ENCODE data around the gene PPEF1.

Gene PPEF1

GRCh38 chrX:18674417-18674787 lies 33.0 kb upstream of the PPEF1 start:
- TF ChIP-seq CTCF (conservative IDR thresholded peaks at IDR 0.05; ENCODE audit: low read depth, low read length) = no peak
- no peak for DNase-seq (ENCODE audit: low read depth)
- H3K4me3 ChIP-seq (ENCODE audit: low read depth, low read length) = peak overlapping the region; percentile 57

DNA sequence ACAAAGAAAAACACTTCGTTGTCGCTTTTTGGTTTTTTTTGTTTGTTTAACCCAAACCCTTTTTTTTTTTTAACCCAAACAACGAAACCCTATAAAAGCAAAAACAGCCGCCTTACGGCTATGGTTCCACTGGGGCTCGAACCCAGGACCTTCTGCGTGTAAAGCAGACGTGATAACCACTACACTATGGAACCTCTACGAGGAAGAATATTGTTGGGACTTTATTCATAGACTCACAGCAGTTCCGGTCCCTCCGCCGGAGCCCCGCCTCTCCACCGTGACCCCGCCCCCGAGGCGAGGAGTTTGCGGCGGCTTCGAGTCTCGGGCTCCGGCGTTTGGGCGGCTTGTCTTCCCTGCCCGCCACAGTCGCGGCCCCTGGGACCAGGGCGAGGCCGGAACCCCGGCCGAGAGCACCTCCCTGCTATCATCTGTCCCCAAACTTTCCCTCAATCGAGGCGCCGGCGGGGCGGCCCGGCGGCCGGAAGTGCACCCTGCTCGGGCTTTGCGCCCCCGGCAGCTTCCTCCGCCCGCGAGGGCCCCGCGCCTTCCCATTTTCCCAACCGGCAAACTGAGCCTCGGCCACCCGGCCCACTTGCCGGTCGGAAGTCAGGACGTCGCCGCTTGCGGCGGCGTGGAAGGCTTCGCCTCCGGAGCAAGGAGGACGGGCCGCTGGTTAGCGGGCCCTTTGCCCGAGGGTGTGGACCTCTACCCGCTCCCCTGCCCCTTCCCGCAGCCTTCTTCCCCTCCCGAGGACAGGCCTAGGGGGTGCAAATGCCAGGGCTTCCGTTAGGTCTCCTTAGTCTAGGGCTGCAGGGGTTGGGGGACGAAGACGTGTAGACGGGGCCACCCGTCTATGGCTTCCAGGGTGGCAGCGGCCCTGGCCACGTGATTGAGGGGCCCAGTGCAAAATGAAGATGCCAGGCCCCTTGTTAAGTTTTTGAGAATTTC lies 32.4 kb upstream of the PPEF1 start:
- no peak for TF ChIP-seq CTCF (conservative IDR thresholded peaks at IDR 0.05; ENCODE audit: low read depth, low read length)
- H3K4me3 ChIP-seq (ENCODE audit: low read depth, low read length) = peak overlapping the region; percentile 67

GRCh38 chrX:18676050-18676449 lies 31.4 kb upstream of the PPEF1 start:
- no peak for DNase-seq (ENCODE audit: low read depth)
- H3K4me3 ChIP-seq (ENCODE audit: low read depth, low read length) = no peak overlapping the region
- TF ChIP-seq CTCF (conservative IDR thresholded peaks at IDR 0.05; ENCODE audit: low read depth, low read length) = no peak

More for the DNA sequence above, 32.4 kb upstream of the PPEF1 start:
- peak; percentile 70 for DNase-seq (ENCODE audit: low read depth)

GRCh38 chrX:18676470-18676869 lies 31.0 kb upstream of the PPEF1 start:
- peak; percentile 31 for DNase-seq (ENCODE audit: low read depth)
- H3K4me3 ChIP-seq (ENCODE audit: low read depth, low read length) = no peak overlapping the region
- TF ChIP-seq CTCF (conservative IDR thresholded peaks at IDR 0.05; ENCODE audit: low read depth, low read length) = peak; percentile 49

GRCh38 chrX:18677161-18677869 lies 30.1 kb upstream of the PPEF1 start:
- no peak for TF ChIP-seq CTCF (conservative IDR thresholded peaks at IDR 0.05; ENCODE audit: low read depth, low read length)
- no peak overlapping the region for H3K4me3 ChIP-seq (ENCODE audit: low read depth, low read length)
- no peak for DNase-seq (ENCODE audit: low read depth)

GRCh38 chrX:18681996-18682395 lies 25.4 kb upstream of the PPEF1 start:
- no peak for TF ChIP-seq CTCF (conservative IDR thresholded peaks at IDR 0.05; ENCODE audit: low read depth, low read length)
- no peak for DNase-seq (ENCODE audit: low read depth)
- H3K4me3 ChIP-seq (ENCODE audit: low read depth, low read length) = no peak overlapping the region

All from choroid plexus epithelial cell (primary cell).